ENCODE measurements around the gene AURKAIP1. TPM values are rescaled to one million over a fixed set of nuclear protein-coding genes. Genes with fewer than 3 reads are reported as not detected.
A peak's percentile ranks its signal among the peaks of the same experiment; 100 is the strongest.

AURKAIP1 gene
- total RNA-seq, 1 donor from 2014 or later, result 51.7 TPM

GRCh38 chr1:1336446-1336845 lies 38.6 kb downstream of the AURKAIP1 start:
- H3K4me1 ChIP-seq (ENCODE audit: control insufficient read depth in 3 of 3, insufficient read depth in 3 of 3, low read length in 3 of 3), result peaks cover 0 to 36% (median 17%) of the 10 kb centered on the region in 3 donors
- H3K27me3 ChIP-seq (ENCODE audit: control insufficient read depth in 3 of 3, insufficient read depth in 3 of 3, low read length in 3 of 3), result peaks cover 0 to 2% (median 0%) of the 10 kb centered on the region in 3 donors
- H3K27ac ChIP-seq (ENCODE audit: low read depth, low read length), result no peak overlapping the region
- H3K36me3 ChIP-seq (ENCODE audit: control insufficient read depth in 3 of 3, insufficient read depth in 3 of 3, low read length in 3 of 3), result peaks cover 27 to 43% (median 36%) of the 10 kb centered on the region in 3 donors
- no peak overlapping the region for H3K9ac ChIP-seq (ENCODE audit: low read depth in 1 of 3, low read length in 3 of 3)
- H3K9me3 ChIP-seq (ENCODE audit: control insufficient read depth in 3 of 3, low read length in 3 of 3), result no peaks in the 10 kb centered on the region
- H3K4me3 ChIP-seq (ENCODE audit: low read length in 3 of 3), result no peak overlapping the region

- no peak overlapping the region for H3K27ac ChIP-seq (ENCODE audit: low read depth, low read length)
Measured at GRCh38 chr1:1335792-1336248, 39.2 kb downstream of the AURKAIP1 start.

GRCh38 chr1:1335283-1335682 lies 39.7 kb downstream of the AURKAIP1 start:
- Histone ChIP-seq H3K27ac (ENCODE audit: low read depth, low read length) (no peak overlapping the region), H3K36me3 (ENCODE audit: control insufficient read depth in 3 of 3, insufficient read depth in 3 of 3, low read length in 3 of 3) (peaks cover 16 to 31% (median 25%) of the 10 kb centered on the region in 3 donors), H3K9ac (ENCODE audit: low read depth in 1 of 3, low read length in 3 of 3) (no peak overlapping the region), H3K4me3 (ENCODE audit: low read length in 3 of 3) (no peak overlapping the region), H3K9me3 (ENCODE audit: control insufficient read depth in 3 of 3, low read length in 3 of 3) (no peaks in the 10 kb centered on the region), H3K4me1 (ENCODE audit: control insufficient read depth in 3 of 3, insufficient read depth in 3 of 3, low read length in 3 of 3) (peaks cover 10 to 42% (median 29%) of the 10 kb centered on the region in 3 donors), H3K27me3 (ENCODE audit: control insufficient read depth in 3 of 3, insufficient read depth in 3 of 3, low read length in 3 of 3) (peaks cover 0 to 4% (median 0%) of the 10 kb centered on the region in 3 donors)

More at GRCh38 chr1:1335792-1336248, 39.2 kb downstream of the AURKAIP1 start:
- no peak overlapping the region for H3K9ac ChIP-seq (ENCODE audit: low read depth in 1 of 3, low read length in 3 of 3)
- no peaks in the 10 kb centered on the region for H3K9me3 ChIP-seq (ENCODE audit: control insufficient read depth in 3 of 3, low read length in 3 of 3)
- H3K4me3 ChIP-seq (ENCODE audit: low read length in 3 of 3), result no peak overlapping the region
- H3K36me3 ChIP-seq (ENCODE audit: control insufficient read depth in 3 of 3, insufficient read depth in 3 of 3, low read length in 3 of 3), result peaks cover 22 to 37% (median 30%) of the 10 kb centered on the region in 3 donors
- H3K27me3 ChIP-seq (ENCODE audit: control insufficient read depth in 3 of 3, insufficient read depth in 3 of 3, low read length in 3 of 3), result peaks cover 0 to 4% (median 0%) of the 10 kb centered on the region in 3 donors
- H3K4me1 ChIP-seq (ENCODE audit: control insufficient read depth in 3 of 3, insufficient read depth in 3 of 3, low read length in 3 of 3), result peaks cover 5 to 36% (median 23%) of the 10 kb centered on the region in 3 donors

GRCh38 chr1:1334835-1335234 lies 40.2 kb downstream of the AURKAIP1 start:
- H3K9ac ChIP-seq (ENCODE audit: low read depth in 1 of 3, low read length in 3 of 3), result no peak overlapping the region
- peaks cover 16 to 27% (median 20%) of the 10 kb centered on the region in 3 donors for H3K36me3 ChIP-seq (ENCODE audit: control insufficient read depth in 3 of 3, insufficient read depth in 3 of 3, low read length in 3 of 3)
- peaks cover 0 to 4% (median 3%) of the 10 kb centered on the region in 3 donors for H3K27me3 ChIP-seq (ENCODE audit: control insufficient read depth in 3 of 3, insufficient read depth in 3 of 3, low read length in 3 of 3)
- H3K4me1 ChIP-seq (ENCODE audit: control insufficient read depth in 3 of 3, insufficient read depth in 3 of 3, low read length in 3 of 3), result peaks cover 15 to 46% (median 33%) of the 10 kb centered on the region in 3 donors
- no peak overlapping the region for H3K4me3 ChIP-seq (ENCODE audit: low read length in 3 of 3)
- H3K27ac ChIP-seq (ENCODE audit: low read depth, low read length), result no peak overlapping the region
- no peaks in the 10 kb centered on the region for H3K9me3 ChIP-seq (ENCODE audit: control insufficient read depth in 3 of 3, low read length in 3 of 3)

GRCh38 chr1:1333551-1334241 lies 41.3 kb downstream of the AURKAIP1 start:
- Histone ChIP-seq H3K9ac (ENCODE audit: low read depth in 1 of 3, low read length in 3 of 3) (peak overlapping the region in 1 of 3 donors; percentile 45), H3K4me1 (ENCODE audit: control insufficient read depth in 3 of 3, insufficient read depth in 3 of 3, low read length in 3 of 3) (peaks cover 23 to 58% (median 43%) of the 10 kb centered on the region in 3 donors), H3K4me3 (ENCODE audit: low read length in 3 of 3) (no peak overlapping the region), H3K36me3 (ENCODE audit: control insufficient read depth in 3 of 3, insufficient read depth in 3 of 3, low read length in 3 of 3) (peaks cover 8 to 27% (median 11%) of the 10 kb centered on the region in 3 donors), H3K27ac (ENCODE audit: low read depth, low read length) (no peak overlapping the region), H3K9me3 (ENCODE audit: control insufficient read depth in 3 of 3, low read length in 3 of 3) (no peaks in the 10 kb centered on the region), H3K27me3 (ENCODE audit: control insufficient read depth in 3 of 3, insufficient read depth in 3 of 3, low read length in 3 of 3) (peaks cover 0 to 5% (median 4%) of the 10 kb centered on the region in 3 donors)

- peaks cover 26 to 60% (median 43%) of the 10 kb centered on the region in 3 donors for H3K4me1 ChIP-seq (ENCODE audit: control insufficient read depth in 3 of 3, insufficient read depth in 3 of 3, low read length in 3 of 3)
- no peak overlapping the region for H3K27ac ChIP-seq (ENCODE audit: low read depth, low read length)
- H3K4me3 ChIP-seq (ENCODE audit: low read length in 3 of 3), result no peak overlapping the region
- peaks cover 0 to 5% (median 4%) of the 10 kb centered on the region in 3 donors for H3K27me3 ChIP-seq (ENCODE audit: control insufficient read depth in 3 of 3, insufficient read depth in 3 of 3, low read length in 3 of 3)
- H3K36me3 ChIP-seq (ENCODE audit: control insufficient read depth in 3 of 3, insufficient read depth in 3 of 3, low read length in 3 of 3), result peaks cover 5 to 28% (median 10%) of the 10 kb centered on the region in 3 donors
- peak overlapping the region in 1 of 3 donors; percentile 45 for H3K9ac ChIP-seq (ENCODE audit: low read depth in 1 of 3, low read length in 3 of 3)
- H3K9me3 ChIP-seq (ENCODE audit: control insufficient read depth in 3 of 3, low read length in 3 of 3), result no peaks in the 10 kb centered on the region
Measured at GRCh38 chr1:1332774-1333480, 42.1 kb downstream of the AURKAIP1 start.

GRCh38 chr1:1332031-1332755 lies 42.8 kb downstream of the AURKAIP1 start:
- Histone ChIP-seq H3K9me3 (ENCODE audit: control insufficient read depth in 3 of 3, low read length in 3 of 3) (no peaks in the 10 kb centered on the region), H3K36me3 (ENCODE audit: control insufficient read depth in 3 of 3, insufficient read depth in 3 of 3, low read length in 3 of 3) (peaks cover 8 to 32% (median 16%) of the 10 kb centered on the region in 3 donors), H3K9ac (ENCODE audit: low read depth in 1 of 3, low read length in 3 of 3) (peak overlapping the region in 1 of 3 donors; percentile 25), H3K4me3 (ENCODE audit: low read length in 3 of 3) (no peak overlapping the region), H3K27me3 (ENCODE audit: control insufficient read depth in 3 of 3, insufficient read depth in 3 of 3, low read length in 3 of 3) (peaks cover 0 to 5% (median 4%) of the 10 kb centered on the region in 3 donors), H3K27ac (ENCODE audit: low read depth, low read length) (no peak overlapping the region), H3K4me1 (ENCODE audit: control insufficient read depth in 3 of 3, insufficient read depth in 3 of 3, low read length in 3 of 3) (peaks cover 26 to 64% (median 43%) of the 10 kb centered on the region in 3 donors)

- H3K36me3 ChIP-seq (ENCODE audit: control insufficient read depth in 3 of 3, insufficient read depth in 3 of 3, low read length in 3 of 3), result peaks cover 10 to 34% (median 18%) of the 10 kb centered on the region in 3 donors
- peaks cover 0 to 5% (median 4%) of the 10 kb centered on the region in 3 donors for H3K27me3 ChIP-seq (ENCODE audit: control insufficient read depth in 3 of 3, insufficient read depth in 3 of 3, low read length in 3 of 3)
- H3K9me3 ChIP-seq (ENCODE audit: control insufficient read depth in 3 of 3, low read length in 3 of 3), result no peaks in the 10 kb centered on the region
- H3K9ac ChIP-seq (ENCODE audit: low read depth in 1 of 3, low read length in 3 of 3), result peak within 1 kb of the TSS in 2 of 3 donors; percentile 7 to 60
- H3K27ac ChIP-seq (ENCODE audit: low read depth, low read length), result no peak within 1 kb of the TSS
- peak within 1 kb of the TSS in 2 of 3 donors; percentile 25 to 54 for H3K4me3 ChIP-seq (ENCODE audit: low read length in 3 of 3)
- H3K4me1 ChIP-seq (ENCODE audit: control insufficient read depth in 3 of 3, insufficient read depth in 3 of 3, low read length in 3 of 3), result peaks cover 33 to 67% (median 51%) of the 10 kb centered on the region in 3 donors
Measured at GRCh38 chr1:1331068-1331965, 43.7 kb downstream of the AURKAIP1 start, which contains the start of gene TAS1R3. Gene TAS1R3, plus strand, starts transcription at chr1:1331280. Its CDS starts 66 bp downstream, at chr1:1331346.
